HG03139 (cell line): ENCODE measurements around the gene THG1L.

ENCODE experiments used
- ATAC-seq: cut with Tn5 transposase; IDR thresholded peaks from one replicate; pipeline ENCODE4 v1.9.1; 2021; ENCODE audit not compliant: unreplicated experiment

The THG1L gene

GRCh38 chr5:157750320-157750719 lies 19.1 kb downstream of the THG1L start:
- no peak for ATAC-seq

GRCh38 chr5:157756122-157756521 lies 24.9 kb downstream of the THG1L start:
- ATAC-seq, result no peak

GRCh38 chr5:157758706-157759105 lies 27.5 kb downstream of the THG1L start:
- ATAC-seq, result no peak

DNA sequence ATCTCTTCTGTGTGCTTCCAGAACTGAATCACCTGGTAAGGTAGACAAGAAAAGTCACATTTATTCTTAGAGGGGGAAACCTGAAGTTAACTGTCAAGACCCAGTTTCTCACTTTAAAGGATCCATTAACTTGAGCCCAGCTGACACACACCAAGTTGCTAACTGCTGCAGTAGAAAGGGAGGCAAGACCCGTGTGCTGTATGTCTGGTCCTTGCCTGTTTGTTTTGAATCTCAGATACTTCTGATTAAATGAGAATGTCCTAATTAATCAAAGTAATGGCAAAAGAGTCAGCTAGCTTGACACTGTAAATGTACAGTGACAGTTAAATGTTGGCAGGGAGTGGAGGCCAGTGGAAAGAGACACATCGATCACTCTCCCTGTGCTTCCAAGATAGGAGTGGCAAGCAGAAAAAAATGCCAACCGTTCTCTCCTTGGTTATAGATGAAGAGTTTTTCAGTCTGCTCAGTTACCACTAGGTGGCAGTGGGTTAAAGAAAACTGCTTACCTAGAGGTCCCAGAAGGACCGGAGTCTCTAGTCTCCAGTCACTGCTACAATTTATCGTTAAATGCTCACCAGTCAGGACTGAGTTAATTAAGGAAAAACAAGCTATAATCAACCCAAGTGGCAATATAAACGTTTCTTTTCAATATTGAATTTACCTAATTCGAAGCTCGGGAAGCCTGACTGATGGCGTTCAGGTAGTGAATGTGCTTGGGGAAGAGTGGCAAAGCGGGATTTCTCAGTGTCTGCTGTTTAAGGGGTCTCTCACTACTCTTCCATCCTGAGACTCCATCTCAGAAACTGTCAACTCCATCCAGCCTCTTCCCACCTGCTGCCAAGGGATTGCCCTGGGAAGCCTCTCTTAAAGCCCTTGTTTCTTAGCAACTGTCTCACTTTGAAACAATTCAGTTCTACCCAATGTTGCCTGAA lies 30.7 kb downstream of the THG1L start:
- ATAC-seq, result no peak

DNA sequence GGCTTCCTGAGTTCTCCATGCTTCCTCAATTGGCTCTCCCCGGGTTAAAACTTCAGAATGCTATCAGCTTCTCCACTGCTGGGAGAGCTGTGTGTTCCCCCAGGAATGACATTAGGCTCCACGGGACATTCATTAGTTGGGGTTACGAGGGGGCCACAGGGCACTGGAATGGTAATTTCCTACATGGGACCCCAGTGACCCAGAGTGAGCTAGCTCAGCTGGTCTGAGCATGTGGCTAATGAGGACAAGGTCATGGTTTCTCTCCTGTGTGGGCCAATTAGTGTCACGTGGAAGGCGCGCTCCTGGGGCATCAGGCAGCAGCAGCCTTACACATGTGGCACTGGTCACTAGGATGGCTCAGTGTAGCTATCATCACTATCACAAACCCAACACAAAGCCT lies 33.3 kb downstream of the THG1L start:
- ATAC-seq, result no peak

GRCh38 chr5:157766442-157766841 lies 35.2 kb downstream of the THG1L start:
- no peak for ATAC-seq

GRCh38 chr5:157766902-157767301 lies 35.7 kb downstream of the THG1L start:
- no peak for ATAC-seq

DNA sequence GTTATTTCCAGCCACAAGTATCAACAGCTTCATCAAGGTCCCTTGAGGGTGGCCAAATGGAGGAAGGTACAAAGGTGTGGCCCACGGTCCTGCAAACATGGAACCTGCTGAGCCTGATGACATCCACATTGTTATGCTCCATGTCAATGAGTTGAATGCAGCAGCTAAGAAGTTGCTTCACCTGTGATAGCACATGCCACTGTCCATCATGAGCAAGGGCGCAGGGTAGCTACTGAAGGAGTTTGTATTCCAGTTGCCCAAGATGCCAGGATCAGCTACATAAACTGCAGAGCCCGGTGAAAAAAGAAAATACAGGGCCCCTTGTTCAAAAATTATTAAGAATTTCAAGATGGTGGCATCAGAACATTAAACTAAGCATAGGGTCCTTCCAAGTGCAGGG lies 36.5 kb downstream of the THG1L start:
- no peak for ATAC-seq

- no peak for ATAC-seq
Observed at GRCh38 chr5:157770665-157771064, 39.4 kb downstream of the THG1L start.

DNA sequence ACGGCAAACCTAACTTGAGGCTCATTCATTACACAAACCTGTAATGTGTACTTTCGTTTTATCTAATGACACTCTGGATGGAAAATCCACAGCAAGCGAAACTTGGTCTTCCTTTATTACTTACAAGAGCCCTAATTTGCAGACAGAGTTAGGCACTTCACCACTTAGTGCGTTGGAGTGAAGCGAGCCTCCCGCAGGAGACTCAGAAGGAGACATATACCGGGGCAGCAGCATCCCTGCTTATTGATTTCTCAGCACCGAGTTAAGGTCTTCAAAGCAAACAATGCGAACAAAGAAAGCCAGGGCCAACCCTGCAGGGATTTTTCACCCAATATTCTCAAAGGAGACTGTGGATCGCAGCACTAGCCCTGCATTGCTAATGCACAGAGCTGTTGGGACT lies 40.9 kb downstream of the THG1L start:
- ATAC-seq, result no peak

DNA sequence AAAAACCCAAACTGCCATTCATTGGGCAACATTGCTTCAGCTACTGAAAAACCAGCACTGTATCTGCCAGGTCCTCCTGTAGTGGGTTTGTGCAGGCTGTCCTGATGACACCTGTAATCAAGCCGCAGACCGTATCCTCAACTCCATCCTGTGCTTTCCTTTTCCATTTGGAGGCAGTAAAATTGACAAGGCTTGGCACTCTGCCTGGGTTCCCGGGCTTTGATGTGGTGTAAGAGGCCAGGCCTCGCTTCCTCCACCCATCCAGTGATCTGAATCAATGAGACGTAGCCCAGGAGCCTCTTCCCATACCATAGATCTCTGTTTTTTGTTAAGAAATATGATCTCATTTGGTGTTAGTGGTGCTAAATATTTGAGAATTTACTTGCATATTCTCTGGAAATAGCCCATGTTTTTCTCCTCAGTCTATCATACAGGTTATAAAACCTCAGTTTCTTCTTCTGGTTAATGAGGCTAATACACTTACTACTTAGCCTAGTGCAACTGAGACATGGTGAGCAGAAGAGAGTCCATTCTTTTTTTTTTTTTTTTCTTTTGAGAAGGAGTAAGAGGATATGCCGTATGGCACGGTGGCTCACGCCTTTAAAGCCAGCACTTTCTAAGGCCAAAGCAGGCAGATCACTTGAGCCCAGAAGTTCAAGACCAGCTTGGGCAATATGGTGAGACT lies 47.0 kb downstream of the THG1L start:
- ATAC-seq, result no peak

- no peak for ATAC-seq
Observed at GRCh38 chr5:157779221-157779620, 48.0 kb downstream of the THG1L start.

DNA sequence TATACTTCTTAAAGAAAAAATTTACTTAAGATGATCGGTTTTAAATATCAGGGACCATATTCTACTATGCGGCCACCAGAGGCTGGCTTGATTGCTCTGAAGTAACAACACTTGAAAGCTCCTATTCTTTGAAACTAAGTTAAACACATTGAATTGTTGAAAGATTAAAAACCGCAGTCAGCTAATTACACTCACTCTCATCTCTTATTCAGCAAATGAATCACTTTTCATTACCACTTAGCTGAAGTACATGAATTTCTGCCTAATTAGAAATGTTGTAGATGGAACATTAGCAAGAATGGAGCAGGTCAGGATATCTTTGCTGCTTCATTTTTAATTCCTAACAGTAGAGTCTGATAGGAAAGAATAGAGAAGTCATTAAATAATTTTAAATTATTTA lies 54.6 kb downstream of the THG1L start:
- no peak for ATAC-seq
